Right lobe of liver (tissue), 6 donors: ENCODE data around the gene RREB1. TPM values are rescaled to one million over a fixed set of nuclear protein-coding genes. Genes with fewer than 3 reads are reported as not detected.

Experiments
- ATAC-seq, 4 donors: fragments of 200-7000 bp; cut with Tn5 transposase; one replicate each; pipeline ENCODE4 v1.9.1; 2020; ENCODE audit warnings: mild to moderate bottlenecking in 4 of 4, moderate library complexity in 4 of 4
- DNase-seq, 3 donors: peaks; one replicate each; pipeline ENCODE4 v3.0.0-alpha.2; 2020
- H3K27ac ChIP-seq, 3 donors: fragments of 200-600 bp; one replicate each; pipeline ENCODE4 v1.8.0; 2022
- H3K27me3 ChIP-seq, 2 donors: fragments of 200-600 bp; one replicate each; pipeline ENCODE4 v1.8.0; 2022
- H3K36me3 ChIP-seq, 4 donors: fragments of 200-600 bp; sonication (generic) in 1 of 4; one replicate each; pipeline versions ENCODE4 v1.5.1 to v1.8.0; 2017 to 2022; ENCODE audit warnings: control low read depth in 1 of 4
- H3K4me1 ChIP-seq, 4 donors: fragments of 200-600 bp; sonication (generic) in 1 of 4; one replicate each; pipeline versions ENCODE4 v1.5.1 to v1.8.0; 2017 to 2022; ENCODE audit warnings: control low read depth in 1 of 4
- H3K4me3 ChIP-seq, 3 donors: fragments of 200-600 bp; one replicate each; pipeline ENCODE4 v1.8.0; 2022
- H3K9me3 ChIP-seq, 4 donors: fragments of 200-600 bp; sonication (generic) in 1 of 4; one replicate each; pipeline versions ENCODE4 v1.5.1 to v1.8.0; 2017 to 2022; ENCODE audit warnings: control low read depth in 1 of 4
- POLR2A ChIP-seq: fragments of 450-650 bp; IDR thresholded peaks from one replicate; pipeline ENCODE4 v1.6.1; 2017; ENCODE audit warnings: antibody characterized with exemption, mild to moderate bottlenecking
- WGBS: methylation state at CpG from one replicate; pipeline ENCODE4 v1.1.6; 2018; ENCODE audit warnings: low coverage, low lambda C conversion rate; ENCODE audit not compliant: insufficient coverage; ENCODE audit errors: missing lambda C conversion rate; 5-methylcytosine and 5-hydroxymethylcytosine counted together
- intact Hi-C, 2 donors: fragments of 100-400 bp; cut with DNase I; formaldehyde crosslinking; loops; one replicate each; pipeline versions ENCODE4 v1.11.2 to v1.14.1; 2022
- total RNA-seq, 6 experiments: library from RNA; depleted of rRNA in 2 of 6; stranded (reverse); fragments of >200 nt in 2 of 6; fragmentation: NEBNext Ultra II Directional in 3 of 6; extraction: Animal tissue kit (Norgen Biotek cat#: 25700) in 3 of 6; gene quantifications; one replicate each; pipeline versions ENCODE4 v1.1.0 to v1.2.4, GENCODE V29; 2016 to 2023
- TF ChIP-seq, protein P1 (sequence below), 4 donors: fragments of 200-600 bp in 3 of 4; fragments of 450-650 bp in 1 of 4; IDR thresholded peaks; one replicate each; pipeline versions ENCODE4 v1.5.1 to v1.8.0; 2016 to 2022; ENCODE audit warnings: antibody characterized with exemption in 4 of 4, mild to moderate bottlenecking in 2 of 4
- donor health status: DM: no; HTN: yes; CAD: no.
- donor health status: DM: no; HTN: no; CAD: no.
- donor health status: DM: no; HTN: no; CAD: no.
- donor health status: DM: no; HTN: yes; CAD: no.
- donor health status: DM: no; HTN: yes; CAD: no.

The RREB1 gene
- total RNA-seq, 6 experiments from 2014 or later: 28.7 to 46.3 (median 39.6) TPM

GRCh38 chr6:7129360-7129759, 21.6 kb downstream of the RREB1 start:
- Histone ChIP-seq H3K36me3 (no peaks in the 10 kb centered on the region), H3K9me3 (no peaks in the 10 kb centered on the region), H3K4me3 (no peak overlapping the region), H3K4me1 (peaks cover 0 to 62% (median 14%) of the 10 kb centered on the region in 4 donors), H3K27me3 (no peaks in the 10 kb centered on the region), H3K27ac (peak overlapping the region; percentile 82 to 96 (median 91))
- TF ChIP-seq POLR2A: no peak
- intact Hi-C loops: no loop called here
- DNase-seq (peak in 1 of 3 donors; percentile 66), ATAC-seq (peak; percentile 53 to 65 (median 60))
- no CpG with 5 or more reads among the region's 6 CpGs for WGBS

GRCh38 chr6:7129784-7130569, 22.2 kb downstream of the RREB1 start:
- no peaks in the 10 kb centered on the region for H3K9me3 ChIP-seq
- peaks cover 0 to 69% (median 14%) of the 10 kb centered on the region in 4 donors for H3K4me1 ChIP-seq
- 3% methylated on average over 6 of the region's 9 CpGs for WGBS
- DNase-seq (peak; percentile 84 to 88 (median 86)), ATAC-seq (peak; percentile 88 to 92 (median 90))
- H3K36me3 ChIP-seq: no peaks in the 10 kb centered on the region
- H3K4me3 ChIP-seq: no peak overlapping the region
- peak overlapping the region; percentile 82 to 96 (median 91) for H3K27ac ChIP-seq
- no peak for TF ChIP-seq POLR2A
- TF ChIP-seq, protein P1, sequence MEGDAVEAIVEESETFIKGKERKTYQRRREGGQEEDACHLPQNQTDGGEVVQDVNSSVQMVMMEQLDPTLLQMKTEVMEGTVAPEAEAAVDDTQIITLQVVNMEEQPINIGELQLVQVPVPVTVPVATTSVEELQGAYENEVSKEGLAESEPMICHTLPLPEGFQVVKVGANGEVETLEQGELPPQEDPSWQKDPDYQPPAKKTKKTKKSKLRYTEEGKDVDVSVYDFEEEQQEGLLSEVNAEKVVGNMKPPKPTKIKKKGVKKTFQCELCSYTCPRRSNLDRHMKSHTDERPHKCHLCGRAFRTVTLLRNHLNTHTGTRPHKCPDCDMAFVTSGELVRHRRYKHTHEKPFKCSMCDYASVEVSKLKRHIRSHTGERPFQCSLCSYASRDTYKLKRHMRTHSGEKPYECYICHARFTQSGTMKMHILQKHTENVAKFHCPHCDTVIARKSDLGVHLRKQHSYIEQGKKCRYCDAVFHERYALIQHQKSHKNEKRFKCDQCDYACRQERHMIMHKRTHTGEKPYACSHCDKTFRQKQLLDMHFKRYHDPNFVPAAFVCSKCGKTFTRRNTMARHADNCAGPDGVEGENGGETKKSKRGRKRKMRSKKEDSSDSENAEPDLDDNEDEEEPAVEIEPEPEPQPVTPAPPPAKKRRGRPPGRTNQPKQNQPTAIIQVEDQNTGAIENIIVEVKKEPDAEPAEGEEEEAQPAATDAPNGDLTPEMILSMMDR (IDR thresholded peaks at IDR 0.05): no peak
- H3K27me3 ChIP-seq: no peaks in the 10 kb centered on the region
- intact Hi-C loops: no loop called here

- Histone ChIP-seq H3K4me1 (peaks cover 0 to 72% (median 15%) of the 10 kb centered on the region in 4 donors), H3K27ac (peak overlapping the region in 2 of 3 donors; percentile 91 to 96), H3K27me3 (no peaks in the 10 kb centered on the region), H3K36me3 (no peaks in the 10 kb centered on the region), H3K4me3 (no peak overlapping the region), H3K9me3 (no peaks in the 10 kb centered on the region)
- DNase-seq: no peak
- TF ChIP-seq, protein P1 (IDR thresholded peaks at IDR 0.05): no peak
- TF ChIP-seq POLR2A: no peak
- ATAC-seq: no peak
- intact Hi-C loops: no loop called here
- 70% methylated on average over 3 of the region's 3 CpGs for WGBS
Observed at GRCh38 chr6:7131390-7131789, 23.6 kb downstream of the RREB1 start.

DNA sequence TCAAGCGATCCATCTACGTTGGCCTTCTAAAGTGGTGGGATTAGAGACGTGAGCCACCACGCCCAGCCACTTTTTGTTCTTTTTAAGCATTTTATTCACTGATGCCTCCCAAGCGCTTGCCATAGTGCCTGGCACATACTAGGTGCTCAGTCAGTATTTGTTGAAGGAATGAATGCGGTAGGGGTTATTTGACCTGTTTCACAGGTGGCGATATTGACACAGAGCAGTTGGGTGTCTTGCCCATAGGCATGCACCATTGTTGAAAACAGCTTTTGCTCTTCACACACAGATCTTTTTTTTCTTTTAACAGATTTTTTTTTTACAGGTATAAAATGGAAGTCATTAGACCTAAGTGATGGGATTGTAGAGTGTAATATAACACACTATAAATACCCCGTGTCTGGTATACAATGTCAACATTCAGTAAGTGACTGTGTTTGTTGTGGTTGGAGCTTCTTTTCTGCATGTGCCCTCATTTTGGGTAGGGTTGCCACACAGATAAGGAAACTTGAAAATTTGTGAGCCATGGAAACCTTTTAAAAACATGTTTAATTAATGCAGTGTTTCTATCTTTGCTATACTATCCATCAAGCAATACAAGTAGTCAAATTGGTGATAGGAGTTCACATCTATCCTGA, 24.8 kb downstream of the RREB1 start:
- no peak for TF ChIP-seq POLR2A
- TF ChIP-seq, protein P1 (IDR thresholded peaks at IDR 0.05): no peak
- H3K27ac ChIP-seq: peak overlapping the region in 1 of 3 donors; percentile 91
- no peaks in the 10 kb centered on the region for H3K27me3 ChIP-seq
- intact Hi-C loops: no loop called here
- ATAC-seq (no peak), DNase-seq (no peak)
- WGBS: 85% methylated on average over 6 of the region's 8 CpGs
- no peaks in the 10 kb centered on the region for H3K9me3 ChIP-seq
- no peak overlapping the region for H3K4me3 ChIP-seq
- H3K4me1 ChIP-seq: peaks cover 0 to 84% (median 18%) of the 10 kb centered on the region in 4 donors
- H3K36me3 ChIP-seq: no peaks in the 10 kb centered on the region
